ENCODE data around the gene PSME1.

Gene PSME1

DNA sequence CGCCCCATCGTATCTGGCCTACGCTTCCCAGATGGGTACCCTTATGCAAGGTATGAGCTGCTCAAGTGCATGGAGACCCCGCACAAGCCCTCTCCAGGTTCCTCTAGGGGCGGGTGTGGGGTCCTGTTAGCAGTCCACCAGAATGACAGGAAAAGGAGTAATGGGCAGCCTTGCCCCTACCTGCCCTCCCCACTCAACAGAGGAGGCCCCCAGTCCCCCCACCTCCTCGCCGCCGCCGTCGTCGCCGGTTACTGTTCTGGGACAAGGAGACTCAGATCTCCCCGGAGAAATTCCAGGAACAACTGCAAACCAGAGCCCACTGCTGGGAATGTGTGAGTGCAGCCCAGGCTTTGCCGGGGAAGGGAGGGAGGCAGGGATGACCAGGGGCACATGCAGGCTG, 41.9 kb downstream of the PSME1 start:
- no peak for DNase-seq

GRCh38 chr14:24178399-24179178, 42.6 kb downstream of the PSME1 start:
- no peak for DNase-seq

DNA sequence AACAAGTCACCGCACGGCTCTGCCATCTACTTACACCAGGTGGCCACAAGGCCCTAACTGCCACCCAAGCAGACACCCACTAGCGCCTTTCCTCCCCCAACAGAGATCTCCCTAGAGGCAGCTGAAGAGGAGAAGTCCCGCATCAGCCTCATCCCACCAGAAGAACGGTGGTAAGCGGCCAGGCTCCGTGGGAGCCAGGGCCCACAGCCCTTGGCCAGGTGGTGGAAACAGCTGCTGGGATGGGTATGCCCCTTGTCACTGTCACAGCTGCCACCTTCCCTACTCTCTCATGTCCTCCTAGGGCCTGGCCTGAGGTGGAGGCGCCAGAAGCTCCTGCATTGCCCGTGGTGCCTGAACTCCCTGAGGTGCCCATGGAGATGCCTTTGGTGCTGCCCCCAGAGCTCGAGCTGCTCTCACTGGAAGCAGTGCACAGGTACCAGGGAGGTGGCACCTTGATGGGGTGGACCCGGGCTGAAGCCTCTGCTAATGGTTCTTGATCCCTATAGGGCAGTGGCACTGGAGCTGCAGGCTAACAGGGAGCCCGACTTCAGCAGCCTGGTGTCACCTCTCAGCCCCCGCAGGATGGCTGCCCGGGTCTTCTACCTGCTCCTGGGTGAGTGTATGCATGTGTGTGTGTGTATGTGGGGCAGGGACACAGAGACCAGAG, 43.4 kb downstream of the PSME1 start:
- no peak for DNase-seq

DNA sequence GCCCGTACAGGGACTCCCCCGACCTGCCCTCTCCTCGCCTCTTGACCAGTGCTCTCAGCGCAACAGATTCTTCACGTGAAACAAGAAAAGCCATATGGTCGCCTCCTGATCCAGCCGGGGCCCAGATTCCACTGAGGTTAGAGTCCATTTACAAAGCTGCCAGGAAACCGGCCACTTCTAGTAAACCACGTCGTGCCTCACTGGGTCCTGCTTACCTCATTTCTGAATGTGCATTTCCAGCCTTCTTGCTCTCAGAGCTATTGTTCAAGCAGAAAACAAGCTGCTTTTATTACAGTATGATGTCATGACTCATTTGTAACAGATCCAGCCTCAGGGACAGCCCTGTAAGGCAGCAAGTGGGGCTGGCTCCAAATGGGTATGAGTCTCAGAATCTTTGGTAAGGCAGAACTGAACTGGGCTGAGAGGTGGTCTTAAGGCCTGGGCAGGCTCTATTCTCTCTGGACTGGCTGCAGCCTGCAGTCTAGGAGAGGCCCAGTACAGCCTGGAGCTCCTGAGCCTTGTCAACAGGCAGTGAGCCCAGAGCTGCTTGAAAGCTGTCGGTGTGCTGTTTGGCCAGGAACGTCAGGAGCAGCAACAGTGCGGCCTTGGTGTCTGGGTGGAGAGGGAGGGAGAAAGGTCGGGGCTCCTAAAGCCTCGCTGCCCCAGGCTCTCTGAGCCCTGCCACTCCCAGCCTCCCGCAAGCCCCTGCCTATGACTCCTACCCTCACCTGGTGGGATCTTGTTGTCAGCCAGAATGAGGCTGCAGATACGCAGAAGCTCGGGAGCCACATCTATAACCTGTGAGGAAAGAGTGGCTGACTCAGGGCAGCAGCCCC, 44.2 kb downstream of the PSME1 start:
- DNase-seq, result no peak

DNA sequence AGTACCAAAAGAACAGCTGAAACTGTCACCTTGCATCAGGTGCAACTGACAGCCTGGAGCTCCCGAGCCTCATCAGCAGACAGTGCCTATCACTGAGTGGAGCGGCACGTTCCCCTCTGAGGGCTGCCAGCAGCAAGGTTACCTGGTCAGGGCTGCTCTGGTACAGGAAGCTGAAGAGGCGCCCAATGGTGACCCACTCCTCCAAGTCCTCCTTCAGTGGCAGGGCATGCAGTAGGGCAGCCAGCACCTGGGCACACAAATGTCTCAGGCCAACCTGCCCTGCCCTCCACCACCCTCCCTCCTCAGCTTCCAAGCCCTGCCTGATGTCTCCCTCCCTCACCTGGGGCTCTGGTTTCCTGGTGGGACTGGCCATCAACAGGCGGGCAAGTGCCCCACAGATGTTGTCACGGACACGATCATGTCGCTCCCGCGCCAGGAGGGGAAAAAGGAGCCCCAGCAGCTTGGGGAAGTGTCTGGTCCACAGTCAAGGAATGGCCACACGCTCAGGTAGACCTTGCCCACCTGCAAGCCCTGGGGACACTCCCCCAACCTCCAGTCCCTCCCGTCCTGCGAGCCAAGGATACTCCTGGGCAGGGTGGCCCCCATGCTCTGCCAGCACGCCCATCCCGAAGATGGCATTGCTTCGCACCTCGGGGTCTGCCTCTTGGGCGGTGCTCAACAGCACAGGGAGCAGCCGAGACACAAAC, 45.5 kb downstream of the PSME1 start:
- no peak for DNase-seq

GRCh38 chr14:24182110-24182882, 46.3 kb downstream of the PSME1 start:
- no peak for DNase-seq

- DNase-seq, result no peak
These were observed 47.1 kb downstream of the PSME1 start for GRCh38 chr14:24183014-24183481.

GRCh38 chr14:24184104-24184970, 48.3 kb downstream of the PSME1 start:
- no peak for DNase-seq

- no peak for DNase-seq
These were observed 49.0 kb downstream of the PSME1 start for GRCh38 chr14:24185026-24185425.

- DNase-seq, result no peak
These were observed 49.7 kb downstream of the PSME1 start for GRCh38 chr14:24185741-24186140.

DNA sequence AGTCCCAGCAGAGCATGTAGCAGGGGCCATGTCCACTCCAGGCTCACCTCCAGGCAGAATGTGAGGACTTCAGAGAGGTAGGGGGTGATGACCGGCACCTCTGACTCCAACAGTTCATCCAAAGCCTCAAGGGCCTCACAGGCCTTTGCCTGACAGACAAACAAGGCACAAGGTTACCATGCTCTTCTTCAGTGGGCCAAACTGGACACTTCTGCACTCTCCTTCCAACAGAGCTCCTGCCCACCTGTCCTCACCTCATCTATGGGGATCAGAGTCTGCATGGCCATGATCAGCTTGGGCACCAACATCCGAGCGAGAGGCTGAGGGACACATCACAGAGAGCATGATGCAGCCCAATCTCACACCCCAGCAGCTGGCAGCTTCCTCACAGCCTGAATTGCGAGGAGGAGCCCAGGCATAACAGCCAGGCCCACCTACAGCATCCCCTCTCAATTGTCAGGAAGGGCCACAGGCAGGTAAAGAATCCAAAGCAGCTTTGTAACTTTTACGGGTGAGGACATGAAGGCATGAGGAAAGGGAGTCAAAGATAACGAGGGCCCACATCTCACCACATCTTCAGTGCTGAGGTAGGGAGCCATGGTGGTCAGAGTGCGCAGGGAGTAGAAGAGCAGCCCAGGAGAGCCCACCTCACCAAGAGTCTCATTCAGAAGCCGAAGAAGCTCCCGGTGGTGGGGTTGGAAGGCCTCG, 51.0 kb downstream of the PSME1 start:
- no peak for DNase-seq

- DNase-seq, result no peak
These were observed 51.5 kb downstream of the PSME1 start for GRCh38 chr14:24187539-24187915.
